Measurements from ENCODE around the gene MACROD2.

Gene MACROD2

GRCh38 chr20:15859061-15859460 is 1863.7 kb downstream of the MACROD2 start:
- no peak for DNase-seq

GRCh38 chr20:15860850-15861249 is 1865.5 kb downstream of the MACROD2 start:
- DNase-seq = no peak

- DNase-seq = no peak
These were observed 1866.9 kb downstream of the MACROD2 start for GRCh38 chr20:15862178-15862577.

- no peak for DNase-seq
These were observed 1868.4 kb downstream of the MACROD2 start for GRCh38 chr20:15863735-15864134.

GRCh38 chr20:15865553-15865952 is 1870.2 kb downstream of the MACROD2 start:
- no peak for DNase-seq

GRCh38 chr20:15866916-15867730 is 1871.8 kb downstream of the MACROD2 start:
- DNase-seq = no peak

GRCh38 chr20:15867899-15868298 is 1872.6 kb downstream of the MACROD2 start:
- DNase-seq = no peak

- no peak for DNase-seq
These were observed 1880.1 kb downstream of the MACROD2 start for GRCh38 chr20:15875446-15875845.

- no peak for DNase-seq
These were observed 1887.2 kb downstream of the MACROD2 start for GRCh38 chr20:15882553-15882952.

- DNase-seq = no peak
These were observed 1890.9 kb downstream of the MACROD2 start for GRCh38 chr20:15886250-15886649.

- DNase-seq = no peak
These were observed 1892.1 kb downstream of the MACROD2 start for GRCh38 chr20:15887387-15887786.

GRCh38 chr20:15889061-15889460 is 1893.7 kb downstream of the MACROD2 start:
- DNase-seq = no peak

- no peak for DNase-seq
These were observed 1894.4 kb downstream of the MACROD2 start for GRCh38 chr20:15889514-15890256.

GRCh38 chr20:15890407-15890982 is 1895.2 kb downstream of the MACROD2 start:
- no peak for DNase-seq

GRCh38 chr20:15895126-15895525 is 1899.8 kb downstream of the MACROD2 start:
- DNase-seq = no peak

- peak; percentile 25 for DNase-seq
These were observed 1900.3 kb downstream of the MACROD2 start for GRCh38 chr20:15895560-15896084.

GRCh38 chr20:15899967-15900366 is 1904.7 kb downstream of the MACROD2 start:
- DNase-seq = no peak

- DNase-seq = no peak
These were observed 1905.1 kb downstream of the MACROD2 start for GRCh38 chr20:15900443-15900842.

- peak; percentile 24 for DNase-seq
These were observed 1907.2 kb downstream of the MACROD2 start for GRCh38 chr20:15902493-15902892.

GRCh38 chr20:15905661-15906060 is 1910.3 kb downstream of the MACROD2 start:
- no peak for DNase-seq

- no peak for DNase-seq
These were observed 1914.7 kb downstream of the MACROD2 start for GRCh38 chr20:15909995-15910394.

GRCh38 chr20:15911581-15911980 is 1916.3 kb downstream of the MACROD2 start:
- DNase-seq = no peak

- no peak for DNase-seq
These were observed 1918.2 kb downstream of the MACROD2 start for GRCh38 chr20:15913391-15914025.

Measured in stimulated activated CD8-positive, alpha-beta memory T cell treated with anti-CD3 and anti-CD28 coated beads, Interleukin-4, amount 100 ng/mL, for 48 hours (primary cell).